ENCODE results near the gene EYS. TPM values are rescaled to one million over a fixed set of nuclear protein-coding genes. Genes with fewer than 3 reads are reported as not detected.

Gene EYS
- total RNA-seq, 1 experiment from 2014 or later: not detected

GRCh38 chr6:64288351-64288750, 1418.7 kb downstream of the EYS start:
- DNase-seq: no peak
- Mint-ChIP-seq H3K4me1 (ENCODE audit: low read depth, unreplicated experiment) (no peaks in the 10 kb centered on the region), H3K27ac (ENCODE audit: unreplicated experiment) (no peak overlapping the region), H3K36me3 (ENCODE audit: insufficient read depth, unreplicated experiment) (no peaks in the 10 kb centered on the region), H3K9me3 (ENCODE audit: unreplicated experiment) (peaks cover 7% of the 10 kb centered on the region), H3K27me3 (ENCODE audit: insufficient read depth, unreplicated experiment) (no peaks in the 10 kb centered on the region), H3K4me3 (ENCODE audit: unreplicated experiment) (no peak overlapping the region)
- no peaks in the 10 kb centered on the region; the same call in 1 of the 2 replicates for H3K9me3 ChIP-seq
- H3K27me3 ChIP-seq (replicated peaks; ENCODE audit: control insufficient read depth, insufficient read depth, low read length): no peaks in the 10 kb centered on the region
- no TSS peak for BruUV-seq (replicated peaks)
- no peaks in the 10 kb centered on the region for H3K4me1 ChIP-seq
- no peak for TF ChIP-seq CTCF (IDR thresholded peaks at IDR 0.05; ENCODE audit: insufficient read depth in 1 of 2, low read depth in 1 of 2, low read length in 1 of 2, severe bottlenecking in 1 of 2, unreplicated experiment in 1 of 2)
- POLR2A ChIA-PET: no interaction called here
- CTCF ChIA-PET: no interaction called here
- H3K36me3 ChIP-seq (ENCODE audit: control insufficient read depth, insufficient read depth, low read length): no peaks in the 10 kb centered on the region
- intact Hi-C loops (cut with micrococcal nuclease; ENCODE audit: unreplicated experiment): no loop called here
- H3K4me3 ChIP-seq (ENCODE audit: low read depth, low read length): no peak overlapping the region

GRCh38 chr6:64281167-64281566, 1425.9 kb downstream of the EYS start:
- Histone ChIP-seq H3K9me3 (no peaks in the 10 kb centered on the region; the same call in 1 of the 2 replicates), H3K27me3 (replicated peaks; ENCODE audit: control insufficient read depth, insufficient read depth, low read length) (no peaks in the 10 kb centered on the region), H3K36me3 (ENCODE audit: control insufficient read depth, insufficient read depth, low read length) (no peaks in the 10 kb centered on the region), H3K4me1 (no peaks in the 10 kb centered on the region), H3K4me3 (ENCODE audit: low read depth, low read length) (no peak overlapping the region)
- peaks cover 7% of the 10 kb centered on the region for H3K4me1 Mint-ChIP-seq (ENCODE audit: low read depth, unreplicated experiment)
- BruUV-seq (replicated peaks): no TSS peak
- H3K4me3 Mint-ChIP-seq (ENCODE audit: unreplicated experiment): no peak overlapping the region
- no peak for TF ChIP-seq CTCF (IDR thresholded peaks at IDR 0.05; ENCODE audit: insufficient read depth in 1 of 2, low read depth in 1 of 2, low read length in 1 of 2, severe bottlenecking in 1 of 2, unreplicated experiment in 1 of 2)
- H3K27me3 Mint-ChIP-seq (ENCODE audit: insufficient read depth, unreplicated experiment): no peaks in the 10 kb centered on the region
- no peak for DNase-seq
- H3K36me3 Mint-ChIP-seq (ENCODE audit: insufficient read depth, unreplicated experiment): no peaks in the 10 kb centered on the region
- no peak overlapping the region for H3K27ac Mint-ChIP-seq (ENCODE audit: unreplicated experiment)
- intact Hi-C loops (cut with micrococcal nuclease; ENCODE audit: unreplicated experiment): no loop called here
- ChIA-PET POLR2A (no interaction called here), CTCF (interaction anchor here (1.0 to 2.7 kb wide), 2 partner anchors 50 to 269 kb away, joined by 3 to 26 read pairs; no protein-coding TSS in a partner anchor)
- peaks cover 12% of the 10 kb centered on the region for H3K9me3 Mint-ChIP-seq (ENCODE audit: unreplicated experiment)

- Histone ChIP-seq H3K27me3 (replicated peaks; ENCODE audit: control insufficient read depth, insufficient read depth, low read length) (no peaks in the 10 kb centered on the region), H3K4me3 (ENCODE audit: low read depth, low read length) (no peak overlapping the region), H3K36me3 (ENCODE audit: control insufficient read depth, insufficient read depth, low read length) (no peaks in the 10 kb centered on the region), H3K4me1 (no peaks in the 10 kb centered on the region), H3K9me3 (no peaks in the 10 kb centered on the region; the same call in 1 of the 2 replicates)
- Mint-ChIP-seq H3K27me3 (ENCODE audit: insufficient read depth, unreplicated experiment) (no peaks in the 10 kb centered on the region), H3K36me3 (ENCODE audit: insufficient read depth, unreplicated experiment) (no peaks in the 10 kb centered on the region), H3K4me3 (ENCODE audit: unreplicated experiment) (no peak overlapping the region), H3K9me3 (ENCODE audit: unreplicated experiment) (peaks cover 12% of the 10 kb centered on the region), H3K4me1 (ENCODE audit: low read depth, unreplicated experiment) (peaks cover 7% of the 10 kb centered on the region), H3K27ac (ENCODE audit: unreplicated experiment) (no peak overlapping the region)
- TF ChIP-seq CTCF (IDR thresholded peaks at IDR 0.05; ENCODE audit: insufficient read depth in 1 of 2, low read depth in 1 of 2, low read length in 1 of 2, severe bottlenecking in 1 of 2, unreplicated experiment in 1 of 2): peak; percentile 48 to 55
- intact Hi-C loops (cut with micrococcal nuclease; ENCODE audit: unreplicated experiment): loop anchor here (1.0 kb wide), 3 partner anchors 51 to 268 kb away; no protein-coding TSS in a partner anchor
- POLR2A ChIA-PET: no interaction called here
- CTCF ChIA-PET: interaction anchor here (1.0 to 2.7 kb wide), 3 partner anchors 50 to 268 kb away, joined by 3 to 26 read pairs (median 5); no protein-coding TSS in a partner anchor
- DNase-seq: peak in 1 of 2 experiments; percentile 45
- no TSS peak for BruUV-seq (replicated peaks)
Measured at GRCh38 chr6:64280569-64280968, 1426.5 kb downstream of the EYS start.

Measured in Caco-2 (cell line).